ENCODE measurements around the gene GALNT2.

GALNT2 gene

GRCh38 chr1:230165536-230165935, 98.5 kb downstream of the GALNT2 start:
- no peak for DNase-seq (ENCODE audit: low read depth)

GRCh38 chr1:230166366-230167132, 99.5 kb downstream of the GALNT2 start:
- no peak for DNase-seq (ENCODE audit: low read depth)

DNA sequence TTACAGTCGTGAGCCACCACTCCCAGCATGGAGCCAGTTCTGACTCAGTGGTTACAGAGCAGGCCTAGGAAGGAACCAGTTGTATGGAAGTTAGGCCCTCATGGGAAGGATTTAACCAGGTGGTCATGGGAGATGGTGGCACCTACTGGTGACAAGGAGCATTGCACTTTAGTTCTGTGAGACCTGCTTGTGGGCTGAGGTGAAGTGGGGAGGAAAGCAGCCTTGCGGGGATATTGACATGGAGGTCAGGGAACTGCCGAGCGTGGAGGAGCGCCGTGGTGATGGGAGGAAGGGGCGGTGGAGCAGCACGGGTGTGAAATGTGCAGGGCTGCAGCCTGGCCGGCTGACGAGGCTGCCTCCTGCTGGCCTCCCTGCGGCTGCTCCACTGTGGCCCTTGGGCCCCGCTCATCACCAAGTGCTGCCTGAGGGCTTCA, 100.4 kb downstream of the GALNT2 start:
- no peak for DNase-seq (ENCODE audit: low read depth)

DNA sequence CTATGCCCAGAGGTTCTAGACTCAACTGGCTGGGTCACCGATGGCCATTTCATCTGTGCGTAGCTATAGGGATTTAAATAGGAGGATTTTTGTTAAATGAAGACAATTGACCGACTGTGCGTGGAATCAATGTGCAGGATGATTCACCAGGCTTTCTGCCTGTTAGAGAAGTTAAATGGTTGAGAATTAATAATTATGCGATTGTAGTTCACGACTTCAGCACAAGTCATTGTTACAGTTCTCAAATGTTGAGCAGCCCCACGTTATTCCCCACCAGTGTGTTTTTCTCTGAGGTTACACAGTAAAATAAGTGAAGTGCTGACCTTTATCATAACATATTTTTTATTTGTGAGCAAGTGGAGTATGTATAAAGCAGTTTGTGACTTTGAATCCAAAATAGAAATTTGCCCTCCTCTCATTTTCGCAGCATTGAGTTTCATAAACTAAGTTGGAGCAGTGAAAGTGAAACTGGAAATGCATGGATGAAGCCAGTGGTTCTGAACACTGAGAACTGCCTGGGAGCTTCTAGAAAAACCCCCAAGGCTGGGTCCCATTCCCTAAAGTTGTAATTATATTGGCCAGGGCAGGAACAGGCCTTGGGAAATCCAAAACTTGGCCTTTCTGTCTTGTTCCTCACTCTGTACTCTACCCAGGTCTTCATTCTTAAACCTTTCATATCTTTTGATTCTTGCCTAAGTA, 102.6 kb downstream of the GALNT2 start:
- DNase-seq (ENCODE audit: low read depth), result no peak

- no peak for DNase-seq (ENCODE audit: low read depth)
These were observed 103.1 kb downstream of the GALNT2 start for GRCh38 chr1:230170153-230170547.

GRCh38 chr1:230170622-230171021, 103.6 kb downstream of the GALNT2 start:
- no peak for DNase-seq (ENCODE audit: low read depth)

DNA sequence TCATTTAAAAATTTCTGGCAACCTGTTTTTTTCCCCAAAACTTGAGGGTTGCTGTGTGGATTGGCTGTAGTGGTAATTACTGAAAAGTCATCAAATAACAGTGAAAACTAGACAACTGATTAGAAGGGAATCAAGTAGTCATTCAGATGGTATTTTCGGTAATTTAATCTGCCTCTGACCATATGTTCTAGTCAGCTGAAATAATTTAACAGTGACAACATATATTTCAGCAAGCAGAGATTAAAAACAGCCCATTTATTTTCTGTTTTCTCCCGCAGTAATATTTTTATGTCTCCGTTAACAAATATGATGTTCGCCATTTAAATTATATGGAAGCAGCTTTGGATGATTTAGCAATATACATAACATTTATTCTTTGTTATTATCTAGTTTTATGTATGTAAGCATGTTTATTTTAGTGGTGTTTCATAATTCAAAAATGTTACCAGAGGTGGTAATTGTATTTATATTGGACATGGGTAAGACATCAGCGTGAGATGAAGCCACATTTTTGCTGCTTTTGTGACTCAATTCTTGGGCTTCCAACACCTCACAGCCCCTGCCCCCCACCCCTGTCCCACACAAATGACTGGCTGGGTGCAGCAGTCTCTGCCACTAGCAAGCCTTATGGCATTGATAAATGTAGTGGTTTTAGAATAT, 104.4 kb downstream of the GALNT2 start:
- DNase-seq (ENCODE audit: low read depth), result no peak

- no peak for DNase-seq (ENCODE audit: low read depth)
These were observed 105.0 kb downstream of the GALNT2 start for GRCh38 chr1:230172016-230172537.

DNA sequence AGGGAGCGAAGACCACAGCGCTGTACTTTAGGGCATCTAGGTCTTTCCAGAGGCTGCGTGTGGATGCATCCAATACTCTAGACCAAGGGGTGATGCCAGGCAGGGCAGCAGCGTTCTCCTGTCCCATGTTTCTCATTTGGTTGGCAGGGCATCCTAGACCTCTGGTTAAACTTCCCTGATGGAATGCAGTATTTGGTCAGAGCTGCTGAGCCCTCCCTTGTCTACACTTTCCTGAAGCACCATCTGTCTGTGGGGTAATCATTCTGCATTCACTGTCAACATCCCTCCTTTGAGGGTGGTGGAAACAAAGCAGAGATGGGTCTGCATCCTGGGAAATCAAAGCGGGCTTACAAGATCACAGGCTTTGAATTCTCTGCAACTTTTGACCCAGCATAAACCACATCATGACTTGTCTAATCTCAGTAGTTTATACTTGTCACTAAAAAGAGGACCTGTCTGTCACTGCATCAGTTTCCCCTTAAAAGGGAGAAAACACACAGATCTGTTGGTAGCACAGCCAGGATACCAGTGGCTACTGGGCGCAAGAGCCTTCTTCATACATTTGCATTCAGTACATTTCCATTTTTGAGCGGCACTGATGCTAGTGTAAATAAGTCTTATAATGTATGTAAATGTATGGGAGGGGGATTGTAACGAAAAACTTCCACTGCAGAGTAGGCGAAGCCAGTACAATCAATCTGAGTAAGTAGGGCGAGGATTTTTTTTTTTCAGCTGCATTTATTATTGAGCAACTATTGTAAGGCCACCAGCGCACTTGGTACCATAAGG, 106.3 kb downstream of the GALNT2 start:
- no peak for DNase-seq (ENCODE audit: low read depth)

DNA sequence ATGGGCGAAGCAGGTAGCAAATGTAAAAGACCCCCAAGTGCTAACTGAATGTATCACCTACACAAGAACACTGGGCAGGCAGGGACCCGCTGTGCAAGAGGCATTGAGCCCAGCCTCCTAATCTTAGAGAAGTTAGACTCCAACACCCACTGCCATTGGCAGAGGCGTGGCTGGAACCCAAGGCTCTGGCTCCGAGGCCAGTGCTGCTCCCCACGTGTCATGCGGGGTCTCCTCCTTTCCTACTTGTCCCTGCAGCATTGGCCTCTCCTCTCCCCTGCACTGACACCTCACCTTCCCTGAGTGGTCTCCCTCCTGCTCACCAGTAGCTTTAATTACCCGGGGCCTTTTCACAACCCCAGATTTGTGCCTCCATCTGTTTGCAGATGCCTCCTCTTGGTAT, 107.0 kb downstream of the GALNT2 start:
- no peak for DNase-seq (ENCODE audit: low read depth)

DNA sequence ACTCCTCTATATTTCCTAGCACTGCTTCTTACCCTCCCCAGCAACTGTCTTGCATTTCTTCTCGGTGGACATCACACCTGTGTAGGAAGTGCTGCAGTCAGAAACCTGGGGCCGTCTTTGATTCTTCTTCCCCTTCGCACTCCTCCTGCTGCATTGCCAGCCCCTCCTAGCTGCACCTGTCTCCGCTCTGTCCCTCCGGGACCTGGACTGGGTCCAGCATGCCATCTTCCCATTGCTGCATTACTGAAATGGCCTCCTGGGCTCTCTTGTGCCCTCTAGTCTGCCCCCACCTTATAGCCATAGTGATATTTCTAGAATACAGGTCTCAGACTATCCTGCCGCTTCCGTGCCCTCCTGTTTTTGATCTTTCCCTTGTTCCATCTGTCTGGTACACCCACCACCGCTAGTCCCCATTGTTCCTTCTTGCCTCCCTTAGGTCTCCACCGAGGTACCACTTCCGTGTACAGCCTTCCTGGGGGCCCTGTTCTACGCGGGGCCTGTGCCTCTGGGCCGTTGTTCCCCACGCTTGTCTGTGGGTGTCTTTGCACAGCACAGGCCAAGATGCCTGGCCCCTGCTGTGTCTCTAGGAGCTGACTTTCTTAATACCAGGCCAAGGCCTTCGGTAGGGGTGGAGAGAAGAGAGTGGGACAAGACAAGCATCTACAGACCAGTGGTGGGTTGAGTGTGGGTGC, 107.6 kb downstream of the GALNT2 start:
- DNase-seq (ENCODE audit: low read depth), result no peak

- DNase-seq (ENCODE audit: low read depth), result no peak
These were observed 108.2 kb downstream of the GALNT2 start for GRCh38 chr1:230175163-230175747.

GRCh38 chr1:230175839-230176238, 108.8 kb downstream of the GALNT2 start:
- DNase-seq (ENCODE audit: low read depth), result no peak

- DNase-seq (ENCODE audit: low read depth), result no peak
These were observed 109.3 kb downstream of the GALNT2 start for GRCh38 chr1:230176326-230176725.

GRCh38 chr1:230176871-230177411, 109.9 kb downstream of the GALNT2 start:
- DNase-seq (ENCODE audit: low read depth), result no peak

DNA sequence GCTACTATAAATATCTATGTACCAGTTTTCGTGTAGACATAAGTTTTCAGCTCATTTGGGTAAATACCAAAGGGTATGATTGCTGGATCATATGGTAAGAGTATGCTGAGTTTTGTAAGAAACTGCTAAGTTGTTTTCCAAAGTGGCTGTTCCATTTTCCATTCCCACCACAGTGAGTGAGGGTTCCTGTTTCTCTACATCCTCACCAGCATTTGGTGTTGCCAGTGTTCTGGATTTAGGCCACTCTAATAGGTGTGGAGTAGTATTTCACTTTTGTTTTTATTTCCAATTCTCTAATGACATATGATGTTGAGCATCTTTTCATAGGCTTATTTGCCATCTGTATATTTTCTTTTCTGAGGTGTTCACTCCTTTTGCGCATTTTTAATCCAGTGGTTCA, 112.2 kb downstream of the GALNT2 start:
- no peak for DNase-seq (ENCODE audit: low read depth)

GRCh38 chr1:230185076-230186001, 118.3 kb downstream of the GALNT2 start:
- DNase-seq (ENCODE audit: low read depth), result no peak

GRCh38 chr1:230186003-230186863, 119.2 kb downstream of the GALNT2 start:
- no peak for DNase-seq (ENCODE audit: low read depth)

DNA sequence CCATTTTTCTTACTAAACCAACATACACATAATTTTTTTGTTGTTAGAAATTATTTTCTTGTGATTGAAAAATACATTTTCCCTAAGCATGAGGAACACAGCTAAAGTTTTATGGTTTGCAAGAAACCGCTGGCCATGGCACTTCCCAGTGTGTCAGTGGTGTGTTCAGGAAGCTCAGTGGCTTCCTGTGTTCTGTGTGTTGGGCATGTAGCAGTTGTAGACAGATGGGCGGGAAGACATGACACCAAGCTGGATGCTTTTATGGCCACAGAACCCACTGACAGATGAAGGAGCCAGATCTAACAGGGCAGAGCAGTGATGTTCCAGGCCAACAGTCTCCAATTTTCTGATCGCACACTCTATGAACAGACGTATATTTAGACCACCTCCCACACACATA, 119.8 kb downstream of the GALNT2 start:
- no peak for DNase-seq (ENCODE audit: low read depth)
